ENCODE data around the gene MRPS15. TPM values are rescaled to one million over a fixed set of nuclear protein-coding genes. Genes with fewer than 3 reads are reported as not detected.

Gene MRPS15
- total RNA-seq, 2 experiments from 2014 or later, result 120 to 129 TPM

DNA sequence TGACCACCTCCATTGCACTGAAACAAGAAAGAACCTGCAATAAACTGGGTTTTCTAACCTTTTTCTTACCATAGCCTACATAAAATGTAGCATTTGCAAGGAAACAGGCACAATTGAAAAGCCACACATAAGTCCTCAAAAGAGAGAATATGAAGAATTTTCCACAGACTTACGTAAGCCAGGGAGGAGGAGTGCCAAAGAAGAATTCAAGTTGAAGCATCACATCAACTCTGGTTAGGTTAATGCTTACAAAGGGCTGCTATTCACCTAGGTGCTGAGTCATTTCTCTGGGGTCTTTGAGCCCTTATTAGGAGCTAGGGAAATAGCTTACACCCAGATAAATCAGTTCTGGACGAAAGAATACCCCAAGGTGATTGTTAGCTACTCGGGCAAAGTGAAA lies 23.5 kb downstream of the MRPS15 start:
- intact Hi-C loops (cut with micrococcal nuclease), result no loop called here
- ATAC-seq (no peak), DNase-seq (no peak)
- CTCF ChIA-PET, result no interaction called here
- H3K9me3 Mint-ChIP-seq, result no peaks in the 10 kb centered on the region
- TF ChIP-seq, protein P1, sequence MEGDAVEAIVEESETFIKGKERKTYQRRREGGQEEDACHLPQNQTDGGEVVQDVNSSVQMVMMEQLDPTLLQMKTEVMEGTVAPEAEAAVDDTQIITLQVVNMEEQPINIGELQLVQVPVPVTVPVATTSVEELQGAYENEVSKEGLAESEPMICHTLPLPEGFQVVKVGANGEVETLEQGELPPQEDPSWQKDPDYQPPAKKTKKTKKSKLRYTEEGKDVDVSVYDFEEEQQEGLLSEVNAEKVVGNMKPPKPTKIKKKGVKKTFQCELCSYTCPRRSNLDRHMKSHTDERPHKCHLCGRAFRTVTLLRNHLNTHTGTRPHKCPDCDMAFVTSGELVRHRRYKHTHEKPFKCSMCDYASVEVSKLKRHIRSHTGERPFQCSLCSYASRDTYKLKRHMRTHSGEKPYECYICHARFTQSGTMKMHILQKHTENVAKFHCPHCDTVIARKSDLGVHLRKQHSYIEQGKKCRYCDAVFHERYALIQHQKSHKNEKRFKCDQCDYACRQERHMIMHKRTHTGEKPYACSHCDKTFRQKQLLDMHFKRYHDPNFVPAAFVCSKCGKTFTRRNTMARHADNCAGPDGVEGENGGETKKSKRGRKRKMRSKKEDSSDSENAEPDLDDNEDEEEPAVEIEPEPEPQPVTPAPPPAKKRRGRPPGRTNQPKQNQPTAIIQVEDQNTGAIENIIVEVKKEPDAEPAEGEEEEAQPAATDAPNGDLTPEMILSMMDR (IDR thresholded peaks at IDR 0.05), result no peak
- no peaks in the 10 kb centered on the region for H3K4me1 Mint-ChIP-seq (ENCODE audit: low read depth)
- no peaks in the 10 kb centered on the region for H3K36me3 Mint-ChIP-seq (ENCODE audit: low read depth)
- H3K27me3 Mint-ChIP-seq, result no peaks in the 10 kb centered on the region
- no peak overlapping the region for H3K4me3 Mint-ChIP-seq
- H3K27ac Mint-ChIP-seq, result no peak overlapping the region
- POLR2A ChIA-PET, result no interaction called here

DNA sequence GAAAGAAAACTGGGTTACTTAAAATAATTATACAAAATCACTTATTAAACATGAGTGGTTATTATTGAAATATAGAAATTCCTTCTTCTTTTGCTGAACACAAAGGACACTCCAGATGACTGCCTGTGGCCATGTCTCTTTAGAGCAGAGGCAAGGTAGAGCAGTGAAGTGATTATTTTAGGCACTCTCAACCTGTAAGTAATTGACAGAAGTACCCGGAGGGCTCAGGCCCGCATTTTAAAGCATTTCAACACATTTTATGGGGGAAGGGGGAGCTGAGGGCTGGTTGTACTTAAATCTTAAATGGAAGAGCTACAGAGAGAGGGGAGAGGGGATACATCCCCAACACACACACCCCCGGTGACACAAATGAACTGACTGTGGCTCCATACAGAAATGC lies 24.1 kb downstream of the MRPS15 start:
- ChIA-PET POLR2A (no interaction called here), CTCF (no interaction called here)
- intact Hi-C loops (cut with micrococcal nuclease), result no loop called here
- no peaks in the 10 kb centered on the region for H3K4me1 Mint-ChIP-seq (ENCODE audit: low read depth)
- ATAC-seq (no peak), DNase-seq (no peak)
- H3K4me3 Mint-ChIP-seq, result no peak overlapping the region
- no peaks in the 10 kb centered on the region for H3K27me3 Mint-ChIP-seq
- H3K9me3 Mint-ChIP-seq, result no peaks in the 10 kb centered on the region
- no peak overlapping the region for H3K27ac Mint-ChIP-seq
- H3K36me3 Mint-ChIP-seq (ENCODE audit: low read depth), result no peaks in the 10 kb centered on the region
- TF ChIP-seq, protein P1 (IDR thresholded peaks at IDR 0.05), result no peak

DNA sequence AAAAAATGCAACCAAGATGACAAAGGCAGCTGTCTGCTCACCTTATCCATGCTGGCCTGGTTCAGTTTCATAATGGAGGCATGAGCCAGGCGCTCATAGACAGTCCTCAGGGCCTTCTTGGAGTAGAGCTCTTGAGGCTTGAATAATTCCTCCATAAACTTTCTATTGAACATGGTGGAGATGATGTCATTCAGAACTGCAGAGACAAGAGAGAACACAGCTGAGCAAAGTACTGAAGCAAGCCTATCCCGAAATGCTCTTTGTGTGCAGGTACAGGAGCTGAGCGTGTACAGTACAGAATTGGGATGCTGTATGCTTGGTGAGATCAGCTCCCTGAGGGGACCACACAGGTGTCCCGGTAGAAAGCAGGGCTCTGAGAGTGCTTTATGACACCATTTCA lies 25.5 kb downstream of the MRPS15 start:
- Mint-ChIP-seq H3K4me1 (ENCODE audit: low read depth) (no peaks in the 10 kb centered on the region), H3K9me3 (no peaks in the 10 kb centered on the region), H3K36me3 (ENCODE audit: low read depth) (no peaks in the 10 kb centered on the region), H3K27ac (no peak overlapping the region), H3K4me3 (no peak overlapping the region), H3K27me3 (no peaks in the 10 kb centered on the region)
- CTCF ChIA-PET, result interaction anchor here (0.8 to 1.1 kb wide), 2 partner anchors 12 to 94 kb away, joined by 3 read pairs; partner anchors contain the start of gene OSCP1
- TF ChIP-seq, protein P1 (IDR thresholded peaks at IDR 0.05), result no peak
- intact Hi-C loops (cut with micrococcal nuclease), result no loop called here
- POLR2A ChIA-PET, result no interaction called here
- no peak for ATAC-seq
- no peak for DNase-seq

DNA sequence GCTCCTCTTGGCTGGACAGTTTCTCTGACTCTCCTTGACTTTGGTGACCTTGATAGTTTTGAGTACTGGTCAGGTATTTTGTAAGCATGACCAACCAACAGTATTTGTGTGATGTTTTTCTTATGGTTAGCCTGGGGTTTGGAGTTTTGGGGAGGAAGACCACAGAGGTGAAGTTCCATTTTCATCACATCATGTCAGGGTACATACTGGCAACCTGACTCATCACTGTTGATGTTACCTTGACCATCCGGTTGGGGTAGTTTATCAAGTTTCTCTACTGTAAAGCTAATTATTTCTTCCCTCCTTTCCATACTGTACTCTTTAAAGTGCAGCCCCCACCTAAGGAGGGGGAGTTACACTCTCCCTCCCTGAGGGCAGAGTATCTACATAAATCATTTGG lies 27.4 kb downstream of the MRPS15 start:
- ATAC-seq, result no peak
- intact Hi-C loops (cut with micrococcal nuclease), result no loop called here
- CTCF ChIA-PET, result no interaction called here
- no peak for DNase-seq
- Mint-ChIP-seq H3K27me3 (no peaks in the 10 kb centered on the region), H3K4me3 (no peak overlapping the region), H3K27ac (no peak overlapping the region), H3K9me3 (no peaks in the 10 kb centered on the region), H3K4me1 (ENCODE audit: low read depth) (no peaks in the 10 kb centered on the region), H3K36me3 (ENCODE audit: low read depth) (no peaks in the 10 kb centered on the region)
- TF ChIP-seq, protein P1 (IDR thresholded peaks at IDR 0.05), result no peak
- POLR2A ChIA-PET, result no interaction called here

DNA sequence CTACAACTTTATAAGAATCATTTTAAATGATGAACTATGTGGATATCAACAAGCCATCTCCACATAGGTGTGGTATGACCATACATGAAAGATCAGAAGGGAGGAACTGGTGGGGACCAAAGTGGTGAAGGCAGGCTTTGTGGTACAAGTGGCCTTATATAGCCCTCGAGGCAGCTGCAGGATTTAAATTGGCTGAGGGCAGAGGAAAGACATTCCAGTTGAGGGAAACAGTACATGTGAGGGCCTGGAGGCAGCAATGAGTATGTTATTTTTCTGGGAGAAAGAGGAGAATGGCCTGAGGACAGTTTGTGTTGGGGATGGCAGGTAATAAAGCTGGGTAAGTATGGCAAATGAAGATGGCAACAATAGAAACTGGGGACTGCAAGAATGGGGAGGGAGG lies 31.1 kb downstream of the MRPS15 start:
- ATAC-seq, result no peak
- no peaks in the 10 kb centered on the region for H3K9me3 Mint-ChIP-seq
- no peak overlapping the region for H3K4me3 Mint-ChIP-seq
- CTCF ChIA-PET, result no interaction called here
- intact Hi-C loops (cut with micrococcal nuclease), result no loop called here
- TF ChIP-seq, protein P1 (IDR thresholded peaks at IDR 0.05), result no peak
- no peak for DNase-seq
- H3K36me3 Mint-ChIP-seq (ENCODE audit: low read depth), result no peaks in the 10 kb centered on the region
- H3K27ac Mint-ChIP-seq, result no peak overlapping the region
- no peaks in the 10 kb centered on the region for H3K4me1 Mint-ChIP-seq (ENCODE audit: low read depth)
- no peaks in the 10 kb centered on the region for H3K27me3 Mint-ChIP-seq
- POLR2A ChIA-PET, result no interaction called here

Data from activated CD8-positive, alpha-beta T cell treated with anti-CD3 and anti-CD28 coated beads for 36 hours (primary cell).